Lower leg skin (tissue), 4 donors: Measurements from ENCODE around the gene TBC1D8. TPM values are rescaled to one million over a fixed set of nuclear protein-coding genes. Genes with fewer than 3 reads are reported as not detected.

Source experiments
- DNase-seq, 2 donors: peaks; one replicate each; pipeline ENCODE4 v3.0.0-alpha.2; 2019; ENCODE audit warnings: low spot score in 2 of 2
- H3K4me3 ChIP-seq: fragments of 200-600 bp; sonication (generic); 2 replicates; pipeline ENCODE4 v1.5.1; 2017; ENCODE audit warnings: mild to moderate bottlenecking, low read depth; ENCODE audit not compliant: poor library complexity, severe bottlenecking
- CTCF ChIP-seq, 3 donors: fragments of 450-650 bp; IDR thresholded peaks; one replicate each; pipeline ENCODE4 v1.5.1; 2016; ENCODE audit warnings: antibody characterized with exemption in 3 of 3, mild to moderate bottlenecking in 3 of 3, moderate library complexity in 2 of 3
- POLR2A ChIP-seq, 2 donors: fragments of 450-650 bp; IDR thresholded peaks; one replicate each; pipeline ENCODE4 v1.6.1; 2016 to 2017; ENCODE audit warnings: antibody characterized with exemption in 2 of 2, mild to moderate bottlenecking in 1 of 2, moderate library complexity in 1 of 2
- WGBS, 2 donors: methylation state at CpG; one replicate each; pipeline ENCODE4 v1.1.5; 2018; 5-methylcytosine and 5-hydroxymethylcytosine counted together
- intact Hi-C: fragments of 100-400 bp; cut with DNase I; formaldehyde crosslinking; loops from one replicate; pipeline ENCODE4 v1.15.0; 2023; ENCODE audit warnings: low total_unique reads
- total RNA-seq, 4 donors: library from RNA; depleted of rRNA; stranded (reverse); fragments of >200 nt; gene quantifications; one replicate each; pipeline ENCODE4 v1.1.0, GENCODE V29; 2016

The TBC1D8 gene
- total RNA-seq, 4 donors from 2014 or later = 29.4 to 102 (median 46.1) TPM

GRCh38 chr2:100971221-100971620 lies 180.0 kb downstream of the TBC1D8 start:
- H3K4me3 ChIP-seq = no peak overlapping the region
- intact Hi-C loops = no loop called here

GRCh38 chr2:100969998-100970397 lies 181.2 kb downstream of the TBC1D8 start:
- no peak for DNase-seq
- 86 to 88% methylated on average over 7 of the region's 7 CpGs for WGBS, 2 donors
- TF ChIP-seq CTCF (IDR thresholded peaks at IDR 0.05) (no peak), POLR2A (IDR thresholded peaks at IDR 0.05) (no peak)
- H3K4me3 ChIP-seq = no peak overlapping the region
- intact Hi-C loops = no loop called here

More at GRCh38 chr2:100971221-100971620, 180.0 kb downstream of the TBC1D8 start:
- WGBS, 2 donors = 92 to 93% methylated on average over 9 of the region's 9 CpGs
- no peak for DNase-seq
- no peak for TF ChIP-seq POLR2A (IDR thresholded peaks at IDR 0.05)
- no peak for TF ChIP-seq CTCF (IDR thresholded peaks at IDR 0.05)

GRCh38 chr2:100968146-100969145 lies 182.7 kb downstream of the TBC1D8 start:
- intact Hi-C loops = no loop called here
- WGBS, 2 donors = 93 to 94% methylated on average over 28 of the region's 28 CpGs
- no peak for TF ChIP-seq CTCF (IDR thresholded peaks at IDR 0.05)
- no peak for TF ChIP-seq POLR2A (IDR thresholded peaks at IDR 0.05)
- no peak overlapping the region for H3K4me3 ChIP-seq
- no peak for DNase-seq

- WGBS, 2 donors = 92 to 93% methylated on average over 8 of the region's 8 CpGs
- TF ChIP-seq POLR2A (IDR thresholded peaks at IDR 0.05) = no peak
- TF ChIP-seq CTCF (IDR thresholded peaks at IDR 0.05) = no peak
These were observed 183.5 kb downstream of the TBC1D8 start for GRCh38 chr2:100967716-100968115.

GRCh38 chr2:100965596-100965995 lies 185.6 kb downstream of the TBC1D8 start:
- DNase-seq = no peak
- H3K4me3 ChIP-seq = no peak overlapping the region
- WGBS, 2 donors = 94 to 95% methylated on average over 5 of the region's 5 CpGs
- intact Hi-C loops = no loop called here
- TF ChIP-seq CTCF (IDR thresholded peaks at IDR 0.05) (no peak), POLR2A (IDR thresholded peaks at IDR 0.05) (no peak)

More at GRCh38 chr2:100967716-100968115, 183.5 kb downstream of the TBC1D8 start:
- no peak for DNase-seq
- H3K4me3 ChIP-seq = no peak overlapping the region
- intact Hi-C loops = no loop called here
